A673 (cell line): ENCODE measurements around the gene CAMK2G.

Experiments
- CTCF ChIP-seq: fragments of 300-800, 200-600 bp; sonication (generic); conservative IDR thresholded peaks from 2 replicates; pipeline ENCODE4 v1.5.1; 2017; ENCODE audit warnings: low read depth, mild to moderate bottlenecking, antibody characterized with exemption, low read length, moderate library complexity, mixed read lengths
- EZH2 ChIP-seq: fragments of 200-600 bp; sonication (generic); IDR thresholded peaks from 2 replicates; pipeline ENCODE4 v1.6.1; 2017; ENCODE audit warnings: borderline replicate concordance, low read depth, mild to moderate bottlenecking, mixed read lengths, antibody characterized with exemption, low read length; ENCODE audit not compliant: poor library complexity, severe bottlenecking

GRCh38 chr10:73798087-73798486 is 76.3 kb downstream of the CAMK2G start:
- no peak for TF ChIP-seq CTCF
- TF ChIP-seq EZH2, result no peak
